HG03175 (cell line): ENCODE data around the gene CARMIL3.

ENCODE experiments used
- ATAC-seq: cut with Tn5 transposase; IDR thresholded peaks from one replicate; pipeline ENCODE4 v1.9.1; 2021; ENCODE audit warnings: mild to moderate bottlenecking, moderate library complexity; ENCODE audit not compliant: unreplicated experiment

Gene CARMIL3

DNA sequence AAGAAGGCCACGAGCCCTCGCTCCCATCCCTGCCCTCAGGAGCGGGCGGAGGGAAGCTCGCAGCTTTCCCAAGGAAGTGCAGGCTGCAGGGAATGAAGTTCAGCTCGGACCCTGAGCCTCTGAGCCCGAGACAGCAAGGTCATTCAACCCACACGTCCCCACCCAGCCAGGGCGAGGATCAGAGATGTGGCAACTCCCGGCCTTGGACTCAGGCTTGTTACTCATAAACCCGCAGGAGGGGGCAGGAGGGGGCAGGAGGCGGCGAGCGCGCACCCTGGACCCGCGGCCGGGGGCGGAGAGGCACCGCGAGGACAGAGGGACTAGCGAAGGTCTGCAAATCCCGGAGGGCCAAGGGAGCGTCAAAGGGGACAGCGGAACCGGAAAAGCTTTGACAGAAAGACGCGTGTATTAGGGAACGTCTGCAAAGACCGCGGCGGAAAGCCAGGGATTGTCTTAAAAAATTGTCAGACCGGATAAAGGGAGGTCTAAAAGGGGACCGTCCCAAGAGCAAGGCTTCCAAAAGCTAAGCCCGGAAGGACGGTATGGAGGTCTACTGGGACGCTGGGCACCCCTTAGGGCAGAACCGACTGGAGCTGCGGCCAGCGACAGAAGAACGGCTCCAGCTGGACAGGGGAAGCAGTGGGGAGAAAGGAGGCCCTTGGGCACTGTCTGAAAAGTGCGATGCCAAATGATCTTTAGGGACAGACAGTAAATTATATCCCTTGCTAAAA is 62.2 kb downstream of the CARMIL3 start:
- ATAC-seq = peak; percentile 26

DNA sequence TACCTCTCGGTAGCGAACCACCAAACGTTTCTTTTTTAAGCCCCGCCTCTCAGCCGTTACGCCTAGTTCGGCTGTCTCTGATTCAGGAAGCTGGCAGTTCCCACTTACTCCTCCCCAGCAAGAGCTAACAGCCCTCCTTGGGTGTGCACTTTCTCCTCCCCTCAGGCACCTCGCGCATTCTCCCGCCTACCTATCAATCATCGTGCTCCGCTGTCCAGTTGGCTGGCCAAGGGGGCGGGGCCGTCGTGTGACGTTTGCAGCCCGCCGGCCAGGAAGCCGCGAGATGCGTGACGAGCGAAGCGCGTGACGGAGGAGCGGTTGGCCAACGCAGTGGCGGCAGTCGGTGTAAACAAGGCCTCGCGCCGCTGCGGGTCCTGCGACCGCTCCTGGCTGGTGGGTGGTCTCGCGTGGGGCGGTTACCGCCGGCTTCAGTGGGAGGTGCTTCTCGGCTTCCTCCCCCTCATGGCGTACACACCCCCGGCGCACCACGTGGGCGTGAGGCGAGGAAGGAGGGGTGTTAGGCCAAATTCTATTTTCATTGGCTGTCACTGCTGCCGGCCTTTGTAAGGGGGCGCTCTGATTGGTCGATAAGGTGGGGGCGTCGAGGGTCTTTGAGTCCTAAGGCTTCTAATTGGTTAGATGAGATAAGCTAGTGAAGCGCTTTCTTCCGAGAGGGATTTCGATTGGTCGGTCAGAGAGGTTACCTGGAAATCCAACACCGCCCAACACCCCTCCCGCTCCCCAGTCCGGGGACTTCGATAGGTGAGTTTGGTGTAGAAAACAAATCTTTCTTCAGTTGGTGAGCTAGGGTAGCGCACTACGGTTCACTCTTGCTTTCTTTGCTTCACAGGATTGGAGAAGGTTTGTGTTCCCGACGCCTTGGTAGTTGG is 63.0 kb downstream of the CARMIL3 start, which contains the start of the genes DCAF11 and NRL:
Gene DCAF11 (plus strand): TSS at position 246 of the 890 bp plus-strand sequence. CDS start 818 bp downstream, outside the sequence.
Gene NRL (minus strand): TSS at position 418 of the 890 bp plus-strand sequence. CDS start 32,101 bp downstream, outside the sequence.
- ATAC-seq = peak; percentile 87

DNA sequence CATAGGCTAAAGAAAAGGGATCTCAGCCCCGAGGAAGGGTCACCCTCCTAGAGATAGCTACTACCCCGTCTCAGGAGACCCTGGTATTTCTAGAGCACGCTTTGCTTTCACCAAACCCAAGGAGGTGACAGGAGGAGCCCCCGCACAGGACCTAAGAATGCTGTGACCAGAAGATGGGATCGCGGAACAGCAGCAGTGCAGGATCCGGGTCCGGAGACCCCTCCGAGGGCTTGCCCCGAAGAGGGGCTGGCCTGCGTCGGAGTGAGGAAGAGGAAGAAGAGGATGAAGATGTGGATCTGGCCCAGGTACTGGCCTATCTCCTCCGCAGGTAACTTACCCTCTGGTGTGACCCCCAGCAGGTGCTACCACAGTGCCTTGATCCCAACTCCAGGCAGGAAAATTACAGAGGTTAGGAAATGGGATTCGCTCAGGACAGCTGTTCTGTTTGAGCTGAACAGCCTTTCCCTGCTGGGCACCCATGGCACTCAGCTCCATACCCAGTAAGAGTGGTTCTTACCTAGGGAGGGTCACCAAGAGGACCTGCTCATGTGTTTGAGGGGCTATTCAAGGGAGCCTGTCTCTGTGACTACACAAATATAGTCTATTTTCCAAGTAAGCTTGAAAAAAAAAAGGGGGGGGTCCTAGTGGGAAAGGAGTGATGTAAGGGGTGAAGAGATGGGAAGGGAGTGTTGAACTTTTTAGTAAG is 63.8 kb downstream of the CARMIL3 start:
- no peak for ATAC-seq

DNA sequence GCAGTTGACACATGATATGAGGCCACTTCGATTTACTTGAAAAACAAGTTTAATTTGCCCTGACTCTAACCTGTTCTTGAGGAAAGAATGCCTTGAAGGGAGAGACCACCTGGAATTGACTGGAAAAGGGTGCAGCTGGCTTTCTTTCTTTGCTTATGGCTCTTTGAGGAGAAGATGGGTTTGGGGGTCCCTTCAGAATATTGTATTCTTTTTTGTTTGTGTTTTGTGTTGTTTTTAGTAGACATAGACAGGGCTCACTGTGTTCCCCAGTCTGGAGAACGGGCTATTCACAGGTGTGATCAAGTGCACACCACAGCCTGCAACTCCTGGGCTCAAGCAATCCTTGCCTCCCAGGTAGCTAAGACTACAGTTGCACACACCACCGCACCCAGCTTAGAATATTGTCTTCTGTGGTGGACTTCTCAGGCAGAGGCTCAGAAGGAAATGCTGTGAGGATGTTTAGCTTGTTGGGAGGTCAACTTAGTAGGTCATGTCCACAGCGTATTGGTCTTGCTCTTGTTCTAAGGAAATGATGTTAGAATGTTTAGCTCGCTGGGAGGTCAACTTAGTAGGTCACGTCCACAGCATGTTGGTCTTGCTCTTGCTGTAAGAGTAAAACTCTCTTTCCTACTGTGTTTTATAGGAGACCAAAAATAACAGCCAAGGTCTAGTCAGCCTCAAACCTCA is 64.5 kb downstream of the CARMIL3 start:
- ATAC-seq = no peak

DNA sequence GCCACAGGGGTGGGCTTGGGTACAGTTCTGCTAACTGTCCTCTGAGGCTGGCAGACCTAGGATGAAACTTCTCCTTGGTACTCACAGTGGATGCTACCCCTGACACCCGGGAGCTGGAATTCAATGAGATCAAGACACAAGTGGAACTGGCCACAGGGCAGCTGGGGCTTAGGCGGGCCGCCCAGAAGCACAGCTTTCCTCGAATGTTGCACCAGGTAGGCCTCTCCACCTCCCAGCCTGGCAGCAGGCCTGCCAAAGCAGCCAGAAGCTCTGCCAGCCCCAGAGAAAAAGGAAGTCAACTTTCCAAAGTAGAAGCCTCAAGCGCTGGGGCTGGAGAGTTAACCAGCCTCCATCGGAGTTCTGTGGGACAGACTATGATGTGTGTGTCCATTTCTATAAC is 65.4 kb downstream of the CARMIL3 start:
- no peak for ATAC-seq
